Activated CD4-positive, alpha-beta memory T cell treated with anti-CD3 and anti-CD28 coated beads for 36 hours (primary cell): ENCODE measurements around the gene ADAMTS5. TPM values are rescaled to one million over a fixed set of nuclear protein-coding genes. Genes with fewer than 3 reads are reported as not detected.

Experiments used
- CTCF ChIA-PET: fragments of 350-600 bp; sonication (Branson Sonifier 250); formaldehyde crosslinking; loops from one replicate; lab custom pipeline; 2021; ENCODE audit warnings: antibody characterized with exemption, inconsistent platforms; lab: Charles Lee
- POLR2A ChIA-PET: fragments of 350-600 bp; sonication (Branson Sonifier 250); formaldehyde crosslinking; loops from one replicate; lab custom pipeline; 2021; ENCODE audit warnings: antibody characterized with exemption; lab: Charles Lee
- DNase-seq: peaks from one replicate; pipeline ENCODE4 v3.0.0-alpha.2; 2020
- H3K27ac Mint-ChIP-seq: one replicate; pipeline ENCODE4 v1.8.0; 2021; ENCODE audit warnings: mixed read lengths
- H3K27me3 Mint-ChIP-seq: one replicate; pipeline ENCODE4 v1.8.0; 2021; ENCODE audit warnings: mixed read lengths
- H3K36me3 Mint-ChIP-seq: one replicate; pipeline ENCODE4 v1.8.0; 2021; ENCODE audit warnings: mixed read lengths
- H3K4me1 Mint-ChIP-seq: one replicate; pipeline ENCODE4 v1.8.0; 2021; ENCODE audit warnings: low read depth, mixed read lengths
- H3K4me3 Mint-ChIP-seq: one replicate; pipeline ENCODE4 v1.8.0; 2021; ENCODE audit warnings: mild to moderate bottlenecking, mixed read lengths
- H3K9me3 Mint-ChIP-seq: one replicate; pipeline ENCODE4 v1.8.0; 2021; ENCODE audit warnings: mixed read lengths
- intact Hi-C: fragments of 100-400 bp; cut with micrococcal nuclease; formaldehyde crosslinking; loops from one replicate; pipeline ENCODE4 v1.15.1; 2023
- total RNA-seq, 2 experiments: library from RNA; stranded (reverse); gene quantifications; one replicate each; pipeline ENCODE4 v1.2.3, GENCODE V29; 2021

The ADAMTS5 gene
- total RNA-seq, 2 experiments from 2014 or later, result not detected

GRCh38 chr21:26914557-26914956 lies 52.3 kb downstream of the ADAMTS5 start:
- peaks cover 4% of the 10 kb centered on the region for H3K9me3 Mint-ChIP-seq
- no peaks in the 10 kb centered on the region for H3K27me3 Mint-ChIP-seq
- intact Hi-C loops, result no loop called here
- no peak overlapping the region for H3K4me3 Mint-ChIP-seq
- POLR2A ChIA-PET, result no interaction called here
- CTCF ChIA-PET, result no interaction called here
- no peak overlapping the region for H3K27ac Mint-ChIP-seq
- H3K4me1 Mint-ChIP-seq, result no peaks in the 10 kb centered on the region
- no peak for DNase-seq
- no peaks in the 10 kb centered on the region for H3K36me3 Mint-ChIP-seq

- intact Hi-C loops, result no loop called here
- no peaks in the 10 kb centered on the region for H3K27me3 Mint-ChIP-seq
- H3K4me3 Mint-ChIP-seq, result no peak overlapping the region
- peaks cover 4% of the 10 kb centered on the region for H3K9me3 Mint-ChIP-seq
- no peak overlapping the region for H3K27ac Mint-ChIP-seq
- DNase-seq, result no peak
- ChIA-PET CTCF (no interaction called here), POLR2A (no interaction called here)
- H3K36me3 Mint-ChIP-seq, result no peaks in the 10 kb centered on the region
- H3K4me1 Mint-ChIP-seq, result no peaks in the 10 kb centered on the region
Measured at GRCh38 chr21:26912466-26912865, 54.4 kb downstream of the ADAMTS5 start.

- DNase-seq, result no peak
- POLR2A ChIA-PET, result no interaction called here
- H3K36me3 Mint-ChIP-seq, result no peaks in the 10 kb centered on the region
- CTCF ChIA-PET, result no interaction called here
- peaks cover 4% of the 10 kb centered on the region for H3K9me3 Mint-ChIP-seq
- H3K27me3 Mint-ChIP-seq, result no peaks in the 10 kb centered on the region
- H3K4me3 Mint-ChIP-seq, result no peak overlapping the region
- intact Hi-C loops, result no loop called here
- H3K4me1 Mint-ChIP-seq, result no peaks in the 10 kb centered on the region
- no peak overlapping the region for H3K27ac Mint-ChIP-seq
Measured at GRCh38 chr21:26909972-26910371, 56.9 kb downstream of the ADAMTS5 start.

GRCh38 chr21:26900980-26901379 lies 65.9 kb downstream of the ADAMTS5 start:
- H3K9me3 Mint-ChIP-seq, result no peaks in the 10 kb centered on the region
- no peak overlapping the region for H3K4me3 Mint-ChIP-seq
- DNase-seq, result no peak
- intact Hi-C loops, result no loop called here
- POLR2A ChIA-PET, result no interaction called here
- CTCF ChIA-PET, result no interaction called here
- no peak overlapping the region for H3K27ac Mint-ChIP-seq
- no peaks in the 10 kb centered on the region for H3K36me3 Mint-ChIP-seq
- H3K4me1 Mint-ChIP-seq, result no peaks in the 10 kb centered on the region
- H3K27me3 Mint-ChIP-seq, result peaks cover 4% of the 10 kb centered on the region

GRCh38 chr21:26892151-26892550 lies 74.7 kb downstream of the ADAMTS5 start:
- Mint-ChIP-seq H3K4me3 (no peak overlapping the region), H3K27me3 (no peaks in the 10 kb centered on the region), H3K27ac (no peak overlapping the region), H3K9me3 (no peaks in the 10 kb centered on the region), H3K4me1 (no peaks in the 10 kb centered on the region), H3K36me3 (no peaks in the 10 kb centered on the region)
- no peak for DNase-seq
- ChIA-PET CTCF (no interaction called here), POLR2A (no interaction called here)
- intact Hi-C loops, result no loop called here

GRCh38 chr21:26888931-26889330 lies 78.0 kb downstream of the ADAMTS5 start:
- H3K9me3 Mint-ChIP-seq, result no peaks in the 10 kb centered on the region
- H3K4me3 Mint-ChIP-seq, result no peak overlapping the region
- POLR2A ChIA-PET, result no interaction called here
- no peaks in the 10 kb centered on the region for H3K36me3 Mint-ChIP-seq
- no peaks in the 10 kb centered on the region for H3K27me3 Mint-ChIP-seq
- H3K27ac Mint-ChIP-seq, result no peak overlapping the region
- H3K4me1 Mint-ChIP-seq, result no peaks in the 10 kb centered on the region
- no peak for DNase-seq
- intact Hi-C loops, result no loop called here
- CTCF ChIA-PET, result no interaction called here

GRCh38 chr21:26888256-26888655 lies 78.6 kb downstream of the ADAMTS5 start:
- Mint-ChIP-seq H3K4me3 (no peak overlapping the region), H3K36me3 (no peaks in the 10 kb centered on the region), H3K4me1 (no peaks in the 10 kb centered on the region), H3K9me3 (no peaks in the 10 kb centered on the region), H3K27ac (no peak overlapping the region), H3K27me3 (no peaks in the 10 kb centered on the region)
- intact Hi-C loops, result no loop called here
- ChIA-PET POLR2A (no interaction called here), CTCF (no interaction called here)
- no peak for DNase-seq

GRCh38 chr21:26887251-26887650 lies 79.6 kb downstream of the ADAMTS5 start:
- Mint-ChIP-seq H3K4me3 (no peak overlapping the region), H3K27me3 (no peaks in the 10 kb centered on the region), H3K4me1 (no peaks in the 10 kb centered on the region), H3K36me3 (no peaks in the 10 kb centered on the region), H3K9me3 (no peaks in the 10 kb centered on the region), H3K27ac (no peak overlapping the region)
- ChIA-PET CTCF (no interaction called here), POLR2A (no interaction called here)
- intact Hi-C loops, result no loop called here
- DNase-seq, result no peak

GRCh38 chr21:26884436-26884835 lies 82.5 kb downstream of the ADAMTS5 start:
- CTCF ChIA-PET, result no interaction called here
- H3K9me3 Mint-ChIP-seq, result no peaks in the 10 kb centered on the region
- no peaks in the 10 kb centered on the region for H3K4me1 Mint-ChIP-seq
- intact Hi-C loops, result no loop called here
- POLR2A ChIA-PET, result no interaction called here
- no peak overlapping the region for H3K4me3 Mint-ChIP-seq
- H3K27me3 Mint-ChIP-seq, result peaks cover 3% of the 10 kb centered on the region
- DNase-seq, result no peak
- H3K27ac Mint-ChIP-seq, result no peak overlapping the region
- H3K36me3 Mint-ChIP-seq, result no peaks in the 10 kb centered on the region

- Mint-ChIP-seq H3K36me3 (no peaks in the 10 kb centered on the region), H3K4me3 (no peak overlapping the region), H3K27ac (no peak overlapping the region), H3K4me1 (no peaks in the 10 kb centered on the region), H3K27me3 (peaks cover 3% of the 10 kb centered on the region), H3K9me3 (no peaks in the 10 kb centered on the region)
- DNase-seq, result no peak
- ChIA-PET CTCF (no interaction called here), POLR2A (no interaction called here)
- intact Hi-C loops, result no loop called here
Measured at GRCh38 chr21:26883768-26884167, 83.1 kb downstream of the ADAMTS5 start.

GRCh38 chr21:26881504-26882228 lies 85.2 kb downstream of the ADAMTS5 start:
- Mint-ChIP-seq H3K9me3 (no peaks in the 10 kb centered on the region), H3K27ac (no peak overlapping the region), H3K4me3 (no peak overlapping the region), H3K36me3 (no peaks in the 10 kb centered on the region), H3K27me3 (peaks cover 3% of the 10 kb centered on the region), H3K4me1 (no peaks in the 10 kb centered on the region)
- DNase-seq, result no peak
- intact Hi-C loops, result no loop called here
- CTCF ChIA-PET, result no interaction called here
- POLR2A ChIA-PET, result no interaction called here

- H3K36me3 Mint-ChIP-seq, result no peaks in the 10 kb centered on the region
Measured at GRCh38 chr21:26877018-26877417, 89.9 kb downstream of the ADAMTS5 start.

GRCh38 chr21:26874347-26874746 lies 92.5 kb downstream of the ADAMTS5 start:
- Mint-ChIP-seq H3K4me3 (no peak overlapping the region), H3K36me3 (no peaks in the 10 kb centered on the region), H3K9me3 (no peaks in the 10 kb centered on the region), H3K27ac (no peak overlapping the region), H3K27me3 (no peaks in the 10 kb centered on the region), H3K4me1 (no peaks in the 10 kb centered on the region)
- DNase-seq, result no peak
- CTCF ChIA-PET, result no interaction called here
- POLR2A ChIA-PET, result no interaction called here
- intact Hi-C loops, result no loop called here

More at GRCh38 chr21:26877018-26877417, 89.9 kb downstream of the ADAMTS5 start:
- no peak overlapping the region for H3K4me3 Mint-ChIP-seq
- no peak overlapping the region for H3K27ac Mint-ChIP-seq
- H3K9me3 Mint-ChIP-seq, result no peaks in the 10 kb centered on the region
- intact Hi-C loops, result no loop called here
- ChIA-PET POLR2A (no interaction called here), CTCF (no interaction called here)
- peaks cover 2% of the 10 kb centered on the region for H3K27me3 Mint-ChIP-seq
- no peak for DNase-seq
- no peaks in the 10 kb centered on the region for H3K4me1 Mint-ChIP-seq
